Hepatocyte (in vitro differentiated cells): ENCODE data around the gene PPP2R1B. TPM values are rescaled to one million over a fixed set of nuclear protein-coding genes. Genes with fewer than 3 reads are reported as not detected.
A peak's percentile ranks its signal among the peaks of the same experiment; 100 is the strongest.

Experiments
- DNase-seq: peaks from one replicate; pipeline ENCODE4 v3.0.0-alpha.2; 2016; ENCODE audit warnings: low spot score
- H2AFZ ChIP-seq: fragments of 200-600 bp; sonication (generic); 2 replicates; pipeline ENCODE4 v1.6.0; 2016; ENCODE audit warnings: antibody characterized with exemption, mild to moderate bottlenecking
- H3K27ac ChIP-seq: fragments of 200-600 bp; sonication (generic); 2 replicates; pipeline ENCODE4 v1.5.1; 2016; ENCODE audit warnings: mild to moderate bottlenecking
- H3K27me3 ChIP-seq: fragments of 200-600 bp; sonication (generic); 2 replicates; pipeline ENCODE4 v1.6.1; 2016
- H3K36me3 ChIP-seq: fragments of 200-600 bp; sonication (generic); replicated peaks from 2 replicates; pipeline ENCODE4 v1.5.1; 2016; ENCODE audit warnings: low read depth; ENCODE audit not compliant: insufficient read depth
- H3K4me1 ChIP-seq: fragments of 200-600 bp; sonication (generic); 2 replicates; pipeline ENCODE4 v1.5.1; 2016; ENCODE audit warnings: mild to moderate bottlenecking, moderate library complexity; ENCODE audit not compliant: insufficient read depth
- H3K4me2 ChIP-seq: fragments of 200-600 bp; sonication (generic); 2 replicates; pipeline ENCODE4 v1.6.0; 2016
- H3K4me3 ChIP-seq: fragments of 200-600 bp; sonication (generic); 2 replicates; pipeline ENCODE4 v1.5.1; 2016; ENCODE audit warnings: mild to moderate bottlenecking
- H3K79me2 ChIP-seq: fragments of 200-600 bp; sonication (generic); 2 replicates; pipeline ENCODE4 v1.6.0; 2017; ENCODE audit warnings: mild to moderate bottlenecking
- H3K9me2 ChIP-seq: fragments of 200-600 bp; sonication (generic); replicated peaks from 2 replicates; pipeline ENCODE4 v1.6.0; 2017; ENCODE audit warnings: mild to moderate bottlenecking; ENCODE audit not compliant: insufficient read depth
- H3K9me3 ChIP-seq: fragments of 200-600 bp; sonication (generic); 2 replicates; pipeline ENCODE4 v1.5.1; 2016; ENCODE audit warnings: low read depth, mild to moderate bottlenecking
- H4K20me1 ChIP-seq: fragments of 200-600 bp; sonication (generic); 2 replicates; pipeline ENCODE4 v1.6.0; 2016; ENCODE audit warnings: mild to moderate bottlenecking; ENCODE audit not compliant: insufficient read depth, poor library complexity, severe bottlenecking
- CTCF ChIP-seq: fragments of 200-600 bp; sonication (generic); IDR thresholded peaks from 2 replicates; pipeline ENCODE4 v1.5.1; 2016; ENCODE audit warnings: antibody characterized with exemption, mild to moderate bottlenecking; ENCODE audit not compliant: poor library complexity
- EZH2 ChIP-seq: fragments of 200-600 bp; sonication (generic); IDR thresholded peaks from 2 replicates; pipeline ENCODE4 v1.6.1; 2016; ENCODE audit warnings: antibody characterized with exemption, mild to moderate bottlenecking, borderline replicate concordance
- EZH2phosphoT487 ChIP-seq: fragments of 200-600 bp; sonication (generic); IDR thresholded peaks from one replicate; pipeline ENCODE4 v1.6.1; 2018; ENCODE audit warnings: antibody characterized with exemption, mild to moderate bottlenecking, low read depth, moderate library complexity; ENCODE audit not compliant: unreplicated experiment, severe bottlenecking
- WGBS: methylation state at CpG from one replicate; pipeline ENCODE4 v1.1.6; 2016; ENCODE audit warnings: low lambda C conversion rate; ENCODE audit errors: missing lambda C conversion rate; 5-methylcytosine and 5-hydroxymethylcytosine counted together
- polyA plus RNA-seq: library from polyadenylated mRNA; unstranded; fragments of >200 nt; fragmentation: Nextera tagmentation; extraction: Ambion mirVana; gene quantifications from 2 replicates; pipeline ENCODE4 v1.2.1, GENCODE V29; 2016
- total RNA-seq: library from RNA; depleted of rRNA; stranded (reverse); fragments of >200 nt; gene quantifications from 2 replicates; pipeline ENCODE4 v1.2.3, GENCODE V29; 2014

The PPP2R1B gene
- total and polyA plus RNA-seq, 2 experiments from 2014 or later: 25.3 to 41.0 TPM

- no peaks in the 10 kb centered on the region for H3K9me2 ChIP-seq
- peaks cover 27% of the 10 kb centered on the region for H3K4me1 ChIP-seq
- no peak overlapping the region for H2AFZ ChIP-seq
- no peaks in the 10 kb centered on the region for H3K36me3 ChIP-seq
- DNase-seq: no peak
- H3K79me2 ChIP-seq: peaks cover 61% of the 10 kb centered on the region
- no peak overlapping the region for H3K27ac ChIP-seq
- no peak overlapping the region for H3K4me2 ChIP-seq
- no peak overlapping the region for H3K4me3 ChIP-seq
- H3K27me3 ChIP-seq: no peaks in the 10 kb centered on the region
- no peak for TF ChIP-seq CTCF
- no peak for TF ChIP-seq EZH2
- 100% methylated on average over 5 of the region's 5 CpGs for WGBS
- H4K20me1 ChIP-seq: no peaks in the 10 kb centered on the region
- no peaks in the 10 kb centered on the region for H3K9me3 ChIP-seq
Observed at GRCh38 chr11:111762526-111762925, 3.7 kb downstream of the PPP2R1B start.

GRCh38 chr11:111761036-111761435 lies 5.2 kb downstream of the PPP2R1B start:
- H3K9me3 ChIP-seq: no peaks in the 10 kb centered on the region
- no peak overlapping the region for H3K4me2 ChIP-seq
- no peaks in the 10 kb centered on the region for H3K27me3 ChIP-seq
- H4K20me1 ChIP-seq: no peaks in the 10 kb centered on the region
- peak overlapping the region; percentile 86 for H3K27ac ChIP-seq
- H3K36me3 ChIP-seq: no peaks in the 10 kb centered on the region
- no peak for TF ChIP-seq EZH2
- TF ChIP-seq CTCF: no peak
- TF ChIP-seq EZH2phosphoT487: no peak
- WGBS: 92% methylated on average over 4 of the region's 4 CpGs
- no peak for DNase-seq
- peaks cover 30% of the 10 kb centered on the region for H3K4me1 ChIP-seq
- H3K4me3 ChIP-seq: no peak overlapping the region
- peaks cover 67% of the 10 kb centered on the region for H3K79me2 ChIP-seq
- H2AFZ ChIP-seq: no peak overlapping the region
- H3K9me2 ChIP-seq: no peaks in the 10 kb centered on the region

GRCh38 chr11:111759778-111760407 lies 6.3 kb downstream of the PPP2R1B start:
- Histone ChIP-seq H3K4me3 (no peak overlapping the region), H3K27me3 (no peaks in the 10 kb centered on the region), H3K9me2 (no peaks in the 10 kb centered on the region), H3K36me3 (no peaks in the 10 kb centered on the region), H3K4me1 (peaks cover 33% of the 10 kb centered on the region), H3K9me3 (no peaks in the 10 kb centered on the region), H2AFZ (no peak overlapping the region), H3K79me2 (peaks cover 56% of the 10 kb centered on the region), H3K4me2 (peak overlapping the region; percentile 56), H3K27ac (peak overlapping the region; percentile 86), H4K20me1 (no peaks in the 10 kb centered on the region)
- TF ChIP-seq EZH2 (no peak), EZH2phosphoT487 (no peak), CTCF (no peak)
- no peak for DNase-seq
- WGBS: 64% methylated on average over 5 of the region's 5 CpGs

- peaks cover 55% of the 10 kb centered on the region for H3K79me2 ChIP-seq
- H2AFZ ChIP-seq: no peak overlapping the region
- no peaks in the 10 kb centered on the region for H3K9me3 ChIP-seq
- no peaks in the 10 kb centered on the region for H3K27me3 ChIP-seq
- TF ChIP-seq EZH2: no peak
- TF ChIP-seq EZH2phosphoT487: no peak
- TF ChIP-seq CTCF: no peak
- no peak for DNase-seq
- peak overlapping the region; percentile 86 for H3K27ac ChIP-seq
- H4K20me1 ChIP-seq: no peaks in the 10 kb centered on the region
- no peaks in the 10 kb centered on the region for H3K9me2 ChIP-seq
- no peaks in the 10 kb centered on the region for H3K36me3 ChIP-seq
- no peak overlapping the region for H3K4me3 ChIP-seq
- H3K4me1 ChIP-seq: peaks cover 29% of the 10 kb centered on the region
- H3K4me2 ChIP-seq: peak overlapping the region; percentile 56
Observed at GRCh38 chr11:111759376-111759775, 6.8 kb downstream of the PPP2R1B start.
